Memory B cell (primary cell): ENCODE results near the gene CBX7.

Source experiments
- ATAC-seq: fragments of 150-1000 bp; cut with Tn5 transposase; 2 replicates; pipeline ENCODE4 v1.10.0; 2021; ENCODE audit warnings: low read depth, mild to moderate bottlenecking, moderate library complexity
- DNase-seq, 2 donors: peaks; one replicate each; pipeline ENCODE4 v3.0.0; 2022; ENCODE audit warnings: low spot score in 2 of 2
- H3K27ac Mint-ChIP-seq: one replicate; pipeline ENCODE4 v1.8.0; 2022; ENCODE audit warnings: mild to moderate bottlenecking, moderate library complexity, mixed read lengths
- H3K27me3 Mint-ChIP-seq: one replicate; pipeline ENCODE4 v1.8.0; 2022; ENCODE audit warnings: mixed read lengths
- H3K36me3 Mint-ChIP-seq: one replicate; pipeline ENCODE4 v1.8.0; 2022; ENCODE audit warnings: mild to moderate bottlenecking, mixed read lengths
- H3K4me1 Mint-ChIP-seq: one replicate; pipeline ENCODE4 v1.8.0; 2022; ENCODE audit warnings: mixed read lengths
- H3K4me3 Mint-ChIP-seq: one replicate; pipeline ENCODE4 v1.8.0; 2022; ENCODE audit warnings: mild to moderate bottlenecking, moderate library complexity, mixed read lengths
- H3K9me3 Mint-ChIP-seq: one replicate; pipeline ENCODE4 v1.8.0; 2022; ENCODE audit warnings: mixed read lengths

CBX7 gene

DNA sequence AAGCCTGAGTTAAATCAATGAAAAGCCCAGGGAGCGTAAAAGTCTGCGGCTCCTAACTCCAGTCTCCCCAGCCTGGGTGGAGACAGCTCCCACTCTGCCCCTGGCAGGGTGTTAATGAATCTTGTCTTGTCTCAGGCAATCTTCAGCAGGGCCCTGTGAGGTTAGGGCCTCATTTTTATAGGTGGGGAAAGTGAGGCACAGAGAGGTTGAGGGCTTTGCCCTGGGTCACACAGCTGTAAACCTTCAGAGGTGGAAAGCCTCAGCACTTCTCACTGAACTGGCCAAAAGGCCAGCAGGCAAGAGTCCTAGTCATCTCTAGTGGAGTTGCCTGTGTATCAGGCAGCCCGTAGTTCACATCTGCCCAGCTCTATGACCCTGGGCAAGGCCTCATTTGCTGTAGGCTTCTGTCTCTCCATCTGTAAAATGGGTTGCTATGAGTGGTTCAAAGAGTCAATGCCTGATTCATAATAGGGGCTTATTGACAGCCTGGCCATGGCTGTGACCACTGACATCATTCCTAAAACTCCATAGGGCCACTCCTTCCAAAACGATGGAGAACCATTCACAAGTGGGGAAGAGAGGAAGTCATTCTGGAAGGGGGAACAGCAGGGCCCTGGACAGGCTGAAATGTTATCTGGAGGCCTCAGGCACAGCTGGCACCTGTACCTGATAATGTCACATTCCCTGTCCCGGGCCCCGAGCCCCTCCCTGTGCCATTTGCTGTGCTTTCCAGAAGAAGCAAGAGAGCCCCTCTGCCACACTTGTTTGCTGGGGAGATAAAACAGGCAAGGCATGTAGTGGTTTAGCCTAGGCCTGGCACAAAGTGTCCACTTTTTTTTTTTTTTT lies 6.0 kb downstream of the CBX7 start:
- H3K9me3 Mint-ChIP-seq = no peaks in the 10 kb centered on the region
- DNase-seq = no peak
- no peaks in the 10 kb centered on the region for H3K27me3 Mint-ChIP-seq
- peak overlapping the region; percentile 97 for H3K27ac Mint-ChIP-seq
- H3K36me3 Mint-ChIP-seq = no peaks in the 10 kb centered on the region
- H3K4me1 Mint-ChIP-seq = peaks cover 45% of the 10 kb centered on the region
- H3K4me3 Mint-ChIP-seq = peak overlapping the region; percentile 88
- ATAC-seq = no peak

DNA sequence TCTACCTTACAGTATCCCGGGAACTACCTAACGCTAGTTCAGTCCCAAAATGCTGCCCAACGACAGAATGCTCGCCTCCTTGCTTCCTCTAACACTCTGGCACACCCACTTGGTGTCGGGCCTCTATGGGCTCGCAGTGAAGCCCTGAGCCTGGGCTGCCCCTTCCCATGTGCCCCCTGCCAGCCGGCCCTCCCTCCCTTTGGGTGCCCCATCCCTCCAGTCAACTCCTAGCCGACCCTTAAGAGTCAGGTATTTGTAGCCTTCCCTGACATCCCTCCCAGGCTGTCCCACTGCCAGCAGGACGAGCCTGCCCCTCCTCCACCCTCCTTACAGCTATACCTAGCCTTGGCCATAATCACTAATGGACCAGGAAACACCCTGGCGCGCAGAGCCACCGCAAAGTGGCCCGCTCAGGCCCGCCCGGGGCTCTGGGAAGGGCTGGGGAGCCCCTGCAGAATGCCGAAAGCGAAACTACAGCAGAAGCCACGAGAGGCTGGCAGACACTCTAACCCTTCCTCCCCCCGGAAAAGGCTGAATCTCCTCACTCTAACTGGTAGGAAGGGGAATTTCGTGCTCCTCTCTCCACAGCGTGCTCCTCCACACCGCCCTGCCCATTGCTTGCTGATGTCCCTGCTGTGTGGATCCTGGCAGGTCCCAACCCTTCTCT lies 8.2 kb downstream of the CBX7 start:
- Mint-ChIP-seq H3K36me3 (peaks cover 3% of the 10 kb centered on the region), H3K27me3 (no peaks in the 10 kb centered on the region), H3K9me3 (no peaks in the 10 kb centered on the region), H3K4me3 (peak overlapping the region; percentile 88), H3K4me1 (peaks cover 24% of the 10 kb centered on the region), H3K27ac (peak overlapping the region; percentile 49)
- DNase-seq (peak in 1 of 2 donors; percentile 49), ATAC-seq (peak; percentile 35)

- Mint-ChIP-seq H3K27me3 (no peaks in the 10 kb centered on the region), H3K9me3 (no peaks in the 10 kb centered on the region), H3K36me3 (peaks cover 3% of the 10 kb centered on the region), H3K4me1 (peaks cover 15% of the 10 kb centered on the region), H3K4me3 (no peak overlapping the region), H3K27ac (no peak overlapping the region)
- ATAC-seq (no peak), DNase-seq (no peak)
Measured at GRCh38 chr22:39142088-39142680, 10.3 kb downstream of the CBX7 start.

DNA sequence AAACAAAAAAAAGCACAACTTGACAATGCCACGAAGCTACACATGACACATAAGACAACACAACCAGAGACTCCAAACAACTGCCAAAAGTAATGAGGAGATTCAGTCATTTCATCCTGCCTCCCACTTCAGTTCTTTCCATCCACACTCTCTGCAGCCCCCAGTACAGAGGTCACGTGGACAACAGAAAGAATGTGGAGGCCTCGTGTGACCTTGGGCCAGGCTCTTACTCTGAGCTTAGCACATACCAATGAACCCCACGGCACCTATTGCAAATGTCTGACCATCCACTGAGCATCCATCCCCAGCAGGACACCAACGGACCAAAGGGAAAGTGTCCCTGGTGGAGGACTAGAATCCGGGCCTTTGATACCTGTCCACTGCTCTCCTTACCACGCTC lies 12.5 kb downstream of the CBX7 start:
- no peaks in the 10 kb centered on the region for H3K27me3 Mint-ChIP-seq
- H3K4me1 Mint-ChIP-seq = peaks cover 13% of the 10 kb centered on the region
- no peaks in the 10 kb centered on the region for H3K9me3 Mint-ChIP-seq
- no peak overlapping the region for H3K4me3 Mint-ChIP-seq
- ATAC-seq (no peak), DNase-seq (no peak)
- H3K27ac Mint-ChIP-seq = no peak overlapping the region
- peaks cover 6% of the 10 kb centered on the region for H3K36me3 Mint-ChIP-seq

DNA sequence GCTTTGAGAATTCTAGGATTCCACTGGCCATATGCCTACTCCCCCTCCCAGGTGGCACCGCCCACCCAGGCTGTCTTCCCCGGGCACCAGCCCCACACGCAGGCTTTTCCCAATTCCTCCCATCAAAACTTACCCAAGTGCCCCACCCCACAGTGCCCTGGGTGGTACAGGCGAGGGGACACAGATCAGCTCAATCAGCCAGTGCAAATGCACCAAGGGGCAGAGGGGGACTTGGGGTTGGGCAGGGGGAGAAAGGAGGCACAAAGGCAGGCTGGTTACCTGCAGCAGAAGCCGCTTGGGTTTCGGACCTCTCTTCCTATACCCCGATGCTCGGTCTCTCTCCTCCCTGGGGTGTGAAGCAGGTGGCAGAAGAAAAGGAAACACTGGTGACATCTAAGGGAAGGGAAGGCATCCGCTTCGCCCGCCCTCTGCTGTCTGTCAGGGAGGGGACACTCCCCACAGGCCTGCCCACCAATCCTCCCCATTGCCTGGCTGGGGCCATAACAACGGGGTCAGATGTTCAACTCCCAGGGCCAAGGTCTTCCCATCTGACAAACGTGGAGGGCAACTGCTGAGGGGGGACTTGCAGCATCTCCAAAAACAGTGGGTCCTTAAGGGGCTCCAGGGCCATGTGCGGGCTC lies 14.0 kb downstream of the CBX7 start:
- no peak for DNase-seq
- no peak for ATAC-seq
- H3K4me3 Mint-ChIP-seq = no peak overlapping the region
- peaks cover 3% of the 10 kb centered on the region for H3K4me1 Mint-ChIP-seq
- H3K27ac Mint-ChIP-seq = no peak overlapping the region
- no peaks in the 10 kb centered on the region for H3K27me3 Mint-ChIP-seq
- H3K36me3 Mint-ChIP-seq = peaks cover 8% of the 10 kb centered on the region
- no peaks in the 10 kb centered on the region for H3K9me3 Mint-ChIP-seq

- no peak overlapping the region for H3K4me3 Mint-ChIP-seq
- ATAC-seq = no peak
- no peaks in the 10 kb centered on the region for H3K9me3 Mint-ChIP-seq
- H3K27me3 Mint-ChIP-seq = no peaks in the 10 kb centered on the region
- H3K36me3 Mint-ChIP-seq = peaks cover 14% of the 10 kb centered on the region
- peaks cover 5% of the 10 kb centered on the region for H3K4me1 Mint-ChIP-seq
- H3K27ac Mint-ChIP-seq = no peak overlapping the region
- DNase-seq = no peak
Measured at GRCh38 chr22:39136317-39136716, 16.2 kb downstream of the CBX7 start.

GRCh38 chr22:39135092-39135896 lies 17.2 kb downstream of the CBX7 start:
- peaks cover 8% of the 10 kb centered on the region for H3K4me1 Mint-ChIP-seq
- no peaks in the 10 kb centered on the region for H3K27me3 Mint-ChIP-seq
- no peak for DNase-seq
- peaks cover 19% of the 10 kb centered on the region for H3K36me3 Mint-ChIP-seq
- no peaks in the 10 kb centered on the region for H3K9me3 Mint-ChIP-seq
- H3K27ac Mint-ChIP-seq = no peak overlapping the region
- peak; percentile 69 for ATAC-seq
- H3K4me3 Mint-ChIP-seq = no peak overlapping the region

DNA sequence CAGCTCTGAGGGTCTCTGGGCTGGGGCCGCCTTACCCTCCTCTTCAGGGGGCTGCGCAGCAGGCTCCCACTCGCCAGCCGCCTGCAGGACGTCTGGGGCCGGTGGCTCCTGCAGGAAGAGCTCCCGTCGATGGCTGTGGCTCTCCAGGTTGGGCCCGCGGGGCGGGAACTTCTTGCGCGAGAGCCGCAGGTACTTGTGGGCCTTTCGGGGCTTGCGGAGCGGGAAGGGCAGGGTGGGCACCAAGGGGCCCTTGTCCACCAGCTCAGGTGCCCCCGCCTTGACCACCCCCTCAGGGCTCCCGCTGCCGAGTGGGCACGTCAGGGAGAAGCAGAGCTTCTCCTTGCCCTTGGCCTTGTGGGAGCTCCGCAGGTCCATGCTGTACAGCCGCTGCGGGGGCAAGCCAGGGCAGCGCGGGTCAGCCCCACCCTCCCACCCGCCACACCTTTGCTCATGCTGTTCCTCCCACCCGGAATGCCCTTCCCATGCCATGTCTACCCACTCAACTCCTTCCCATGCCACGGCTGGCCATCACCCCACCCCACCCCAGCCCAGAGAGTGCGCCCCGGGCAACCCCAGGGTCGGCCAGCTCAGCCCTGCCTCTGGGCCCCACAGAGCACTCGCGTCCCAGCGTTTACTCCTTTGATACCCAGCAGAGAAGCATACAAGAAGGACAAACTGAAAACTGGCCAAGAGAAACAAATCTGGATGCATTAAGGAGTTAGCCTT lies 18.0 kb downstream of the CBX7 start:
- H3K4me3 Mint-ChIP-seq = no peak overlapping the region
- peaks cover 20% of the 10 kb centered on the region for H3K36me3 Mint-ChIP-seq
- DNase-seq (no peak), ATAC-seq (no peak)
- no peak overlapping the region for H3K27ac Mint-ChIP-seq
- peaks cover 11% of the 10 kb centered on the region for H3K4me1 Mint-ChIP-seq
- H3K9me3 Mint-ChIP-seq = no peaks in the 10 kb centered on the region
- no peaks in the 10 kb centered on the region for H3K27me3 Mint-ChIP-seq

DNA sequence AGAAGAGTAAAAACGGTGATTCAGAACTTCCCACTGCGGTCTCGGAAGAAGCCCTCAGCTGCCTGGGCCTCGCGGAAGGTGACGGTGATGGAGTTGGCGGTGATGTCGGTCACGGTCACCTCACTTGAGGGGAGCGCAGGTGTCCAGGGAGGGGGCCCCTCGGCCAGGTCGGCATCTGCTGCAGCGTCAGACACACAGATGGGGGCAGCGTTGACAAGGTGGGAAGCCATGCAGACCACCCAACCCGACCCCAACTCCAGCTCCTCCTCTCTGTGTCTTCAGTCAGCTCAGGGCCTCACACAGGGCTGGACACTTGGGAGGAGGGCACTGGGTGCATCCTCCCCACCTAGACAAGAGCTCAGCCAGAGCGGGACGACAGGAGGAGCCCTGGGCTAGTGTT lies 18.6 kb downstream of the CBX7 start:
- DNase-seq (no peak), ATAC-seq (no peak)
- peaks cover 21% of the 10 kb centered on the region for H3K36me3 Mint-ChIP-seq
- H3K27ac Mint-ChIP-seq = no peak overlapping the region
- H3K4me3 Mint-ChIP-seq = no peak overlapping the region
- no peaks in the 10 kb centered on the region for H3K27me3 Mint-ChIP-seq
- peaks cover 14% of the 10 kb centered on the region for H3K4me1 Mint-ChIP-seq
- no peaks in the 10 kb centered on the region for H3K9me3 Mint-ChIP-seq

DNA sequence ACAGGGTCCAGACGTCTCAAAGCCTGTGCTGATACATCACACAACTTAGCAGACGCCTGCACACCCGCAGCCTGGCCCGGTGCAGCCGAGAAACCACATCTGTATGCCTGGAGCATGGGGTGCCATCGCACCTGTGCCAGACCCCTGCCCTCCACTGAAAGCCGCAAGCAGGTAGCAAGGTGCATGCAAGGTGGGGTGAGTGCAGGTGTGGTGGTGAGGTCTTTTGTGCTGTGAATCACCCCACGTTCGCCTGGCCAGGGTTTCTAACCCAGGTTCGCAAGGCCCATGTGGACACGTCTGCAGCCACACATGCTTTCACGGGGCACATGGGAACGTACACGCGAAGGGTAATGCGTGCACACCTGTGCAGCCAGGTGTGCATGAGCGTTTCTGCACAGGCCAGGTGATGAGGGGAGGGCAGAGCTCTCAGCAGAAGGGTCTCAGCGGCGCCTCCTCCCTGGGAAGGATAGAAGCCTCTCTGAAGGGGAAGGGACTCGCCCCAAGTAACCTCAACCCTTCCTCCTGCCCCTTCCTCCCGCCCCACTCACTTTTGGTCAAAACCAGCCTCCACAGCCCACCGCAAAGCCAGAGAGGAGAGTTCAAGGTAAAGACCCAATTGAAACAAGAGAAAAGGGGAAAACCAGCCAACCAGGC lies 19.5 kb downstream of the CBX7 start:
- ATAC-seq = no peak
- Mint-ChIP-seq H3K4me3 (no peak overlapping the region), H3K4me1 (peaks cover 17% of the 10 kb centered on the region), H3K36me3 (peaks cover 21% of the 10 kb centered on the region), H3K27ac (no peak overlapping the region), H3K27me3 (no peaks in the 10 kb centered on the region), H3K9me3 (peaks cover 1% of the 10 kb centered on the region)
- no peak for DNase-seq

- peaks cover 1% of the 10 kb centered on the region for H3K9me3 Mint-ChIP-seq
Measured at GRCh38 chr22:39132281-39132680, 20.2 kb downstream of the CBX7 start.

DNA sequence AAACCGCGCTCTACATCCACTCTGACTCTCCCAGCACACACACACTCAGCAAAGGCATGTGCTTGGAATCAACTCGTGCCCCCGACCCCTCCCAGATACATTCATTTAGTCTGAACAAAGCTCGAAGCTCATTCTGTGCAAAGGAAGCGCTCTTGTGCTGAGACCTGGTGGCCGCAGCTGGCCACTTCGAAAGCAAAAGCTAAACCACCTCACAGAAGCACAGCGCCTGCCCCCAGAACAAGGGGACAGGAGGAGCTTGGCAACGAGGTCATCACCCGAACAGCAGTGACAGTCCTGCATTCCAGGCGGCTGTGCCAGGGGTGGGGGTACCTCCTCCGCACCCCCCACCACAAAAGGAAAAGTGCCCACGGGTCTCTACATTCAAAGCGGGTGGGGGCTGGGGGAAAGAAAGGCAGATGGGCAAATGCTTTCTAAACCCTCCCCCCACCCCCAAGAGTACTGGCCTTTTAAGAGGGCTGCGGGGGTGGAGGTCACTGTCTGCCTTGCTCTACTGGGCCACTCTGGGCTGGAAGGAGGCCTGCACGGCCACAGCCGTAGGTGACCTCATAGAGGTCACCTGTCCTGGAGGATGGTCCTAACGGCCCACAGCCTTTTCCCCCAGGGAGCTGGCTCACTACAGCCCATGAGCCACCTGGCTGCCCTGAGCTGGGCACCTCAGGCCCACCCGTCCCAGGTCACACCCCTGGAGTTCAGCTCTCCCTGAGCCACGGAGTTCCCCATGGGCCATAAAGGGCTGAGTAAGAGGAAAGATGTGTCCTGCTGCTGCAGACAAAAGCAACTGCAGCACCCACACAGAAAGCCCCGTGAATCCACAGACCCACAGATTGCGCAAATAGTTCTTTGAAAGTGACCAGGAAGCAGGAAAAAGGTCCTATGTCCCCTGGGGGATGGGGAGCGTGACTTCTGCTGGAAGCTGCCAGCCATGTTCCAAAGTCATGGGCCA lies 21.3 kb downstream of the CBX7 start:
- Mint-ChIP-seq H3K9me3 (peaks cover 1% of the 10 kb centered on the region), H3K27me3 (no peaks in the 10 kb centered on the region), H3K36me3 (peaks cover 18% of the 10 kb centered on the region), H3K4me1 (peaks cover 14% of the 10 kb centered on the region), H3K27ac (no peak overlapping the region), H3K4me3 (no peak overlapping the region)
- ATAC-seq (no peak), DNase-seq (no peak)

More at GRCh38 chr22:39132281-39132680, 20.2 kb downstream of the CBX7 start:
- Mint-ChIP-seq H3K4me3 (no peak overlapping the region), H3K27me3 (no peaks in the 10 kb centered on the region), H3K36me3 (peaks cover 21% of the 10 kb centered on the region), H3K4me1 (peaks cover 17% of the 10 kb centered on the region), H3K27ac (no peak overlapping the region)
- ATAC-seq (no peak), DNase-seq (no peak)
